ENCODE results near the gene LY9.

GRCh38 chr1:160801836-160802580 is 6.0 kb downstream of the LY9 start:
- TF ChIP-seq CTCF (IDR thresholded peaks at IDR 0.05) (no peak), EZH2 (IDR thresholded peaks at IDR 0.05) (no peak)

Data from neural progenitor cell (in vitro differentiated cells).